PC-3 (cell line): Measurements from ENCODE around the gene IL12B. TPM values are rescaled to one million over a fixed set of nuclear protein-coding genes. Genes with fewer than 3 reads are reported as not detected.
"Not testable (repeated sequence)": the region's sequence is repeated elsewhere in the genome, so short reads cannot be mapped to it uniquely, and the experiment has no call there.

Source experiments
- ATAC-seq: fragments of 200-7000 bp; cut with Tn5 transposase; 2 replicates; pipeline ENCODE4 v1.9.1; 2020; ENCODE audit warnings: mild to moderate bottlenecking, moderate library complexity
- BruUV-seq: library from RNA; stranded (reverse); fragments of 400-500 nt; replicated peaks from 2 replicates; lab custom pipeline; 2021; lab: Mats Ljungman, UMichigan
- CTCF ChIA-PET: fragments of 300-600 bp; sonication (Branson Sonifier 250); formaldehyde crosslinking; loops from one replicate; lab custom pipeline; 2022; ENCODE audit warnings: antibody characterized with exemption; lab: Charles Lee
- POLR2A ChIA-PET: fragments of 300-600 bp; sonication (Branson Sonifier 250); formaldehyde crosslinking; loops from one replicate; lab custom pipeline; 2022; ENCODE audit warnings: antibody characterized with exemption; ENCODE audit not compliant: unreplicated experiment; lab: Charles Lee
- DNase-seq: peaks from one replicate; pipeline ENCODE4 v3.0.0-alpha.2; 2015
- H2AFZ ChIP-seq: fragments of 300-600 bp; sonication (generic); 2 replicates; pipeline ENCODE4 v1.6.0; 2016; ENCODE audit warnings: antibody characterized with exemption, low read length
- H3F3A ChIP-seq: fragments of 300-600 bp; sonication (generic); one replicate; pipeline ENCODE4 v1.6.0; 2017; ENCODE audit warnings: antibody characterized with exemption, low read length, control low read depth, mild to moderate bottlenecking; ENCODE audit not compliant: unreplicated experiment
- H3K27ac ChIP-seq: fragments of 300-600 bp; sonication (generic); 2 replicates; pipeline ENCODE4 v1.5.1; 2016; ENCODE audit warnings: mild to moderate bottlenecking, low read length
- H3K27me3 ChIP-seq: fragments of 300-600 bp; sonication (generic); 2 replicates; pipeline ENCODE4 v1.6.1; 2016; ENCODE audit warnings: low read length, mixed read lengths
- H3K36me3 ChIP-seq: fragments of 300-600 bp; sonication (generic); 2 replicates; pipeline ENCODE4 v1.6.1; 2016; ENCODE audit warnings: low read depth, mixed run types, low read length, mixed read lengths
- H3K4me1 ChIP-seq: fragments of 300-600 bp; sonication (generic); 2 replicates; pipeline ENCODE4 v1.5.1; 2016; ENCODE audit warnings: low read length; ENCODE audit not compliant: insufficient read depth
- H3K4me2 ChIP-seq: fragments of 300-600 bp; sonication (generic); 2 replicates; pipeline ENCODE4 v1.6.0; 2016; ENCODE audit warnings: low read length
- H3K4me3 ChIP-seq: fragments of 300-600 bp; sonication (generic); 2 replicates; pipeline ENCODE4 v1.5.1; 2016; ENCODE audit warnings: mild to moderate bottlenecking, low read length, mixed read lengths
- H3K79me2 ChIP-seq: fragments of 300-600 bp; sonication (generic); 2 replicates; pipeline ENCODE4 v1.6.1; 2017; ENCODE audit warnings: low read length, mixed read lengths
- H3K9ac ChIP-seq: fragments of 300-600 bp; sonication (generic); 2 replicates; pipeline ENCODE4 v1.6.0; 2016; ENCODE audit warnings: mild to moderate bottlenecking, low read length
- H3K9me2 ChIP-seq: fragments of 300-600 bp; sonication (generic); replicated peaks from 2 replicates; pipeline ENCODE4 v1.6.1; 2016; ENCODE audit warnings: mixed run types, low read length, mixed read lengths
- H3K9me3 ChIP-seq: fragments of 300-600 bp; sonication (generic); 2 replicates; pipeline ENCODE4 v1.6.1; 2016; ENCODE audit warnings: low read length, mixed read lengths
- H4K20me1 ChIP-seq: fragments of 300-600 bp; sonication (generic); 2 replicates; pipeline ENCODE4 v1.6.1; 2016; ENCODE audit warnings: low read length, mixed read lengths
- CTCF ChIP-seq: fragments of 300-600 bp; sonication (generic); conservative IDR thresholded peaks from 2 replicates; pipeline ENCODE4 v1.5.1; 2017; ENCODE audit warnings: antibody characterized with exemption, low read depth, mild to moderate bottlenecking, low read length
- EZH2 ChIP-seq: fragments of 300-600 bp; sonication (generic); IDR thresholded peaks from one replicate; pipeline ENCODE4 v1.6.1; 2017; ENCODE audit warnings: antibody characterized with exemption, mild to moderate bottlenecking, low read length; ENCODE audit not compliant: unreplicated experiment
- EZH2phosphoT487 ChIP-seq: fragments of 300-600 bp; sonication (generic); IDR thresholded peaks from 2 replicates; pipeline ENCODE4 v1.6.1; 2018; ENCODE audit warnings: mild to moderate bottlenecking, antibody characterized with exemption, low read length, borderline replicate concordance
- intact Hi-C: fragments of 100-400 bp; cut with micrococcal nuclease; formaldehyde crosslinking; loops from 2 replicates; pipeline ENCODE4 v1.9.0; 2023
- total RNA-seq: library from RNA; depleted of rRNA; stranded (reverse); fragments of >200 nt; gene quantifications from 2 replicates; pipeline ENCODE4 v1.2.3, GENCODE V29; 2014

The IL12B gene
- total RNA-seq, 1 experiment from 2014 or later: not detected

DNA sequence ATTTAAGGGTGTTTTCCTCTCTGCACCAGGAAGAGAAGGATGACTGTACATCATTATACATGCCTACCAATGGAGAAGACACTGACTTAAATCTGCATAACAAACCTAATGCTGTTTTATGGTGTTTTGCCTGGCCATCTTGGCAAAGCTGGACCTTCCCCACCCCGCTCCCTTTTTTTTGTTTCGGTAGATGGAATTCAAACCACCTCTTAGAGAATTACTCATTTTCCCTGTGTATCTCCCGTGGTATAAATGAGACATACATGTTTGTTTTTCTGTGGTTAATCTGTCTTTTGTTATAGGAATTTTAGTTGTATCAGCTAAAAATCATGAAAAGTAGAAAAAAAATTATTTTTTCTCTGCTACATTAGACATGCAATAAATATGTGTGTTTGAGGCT lies 28.8 kb downstream of the IL12B start:
- no peaks in the 10 kb centered on the region for H3K4me1 ChIP-seq
- no peak overlapping the region for H3K27ac ChIP-seq
- TF ChIP-seq EZH2phosphoT487 (no peak), CTCF (no peak), EZH2 (no peak)
- CTCF ChIA-PET: interaction anchor here (0.6 kb wide), 1 partner anchor 145 kb away, joined by 3 read pairs; no protein-coding TSS in a partner anchor
- no peak overlapping the region for H3K4me3 ChIP-seq
- H3K9ac ChIP-seq: no peak overlapping the region
- H3K36me3 ChIP-seq: no peaks in the 10 kb centered on the region
- H4K20me1 ChIP-seq: no peaks in the 10 kb centered on the region
- H3K79me2 ChIP-seq: no peaks in the 10 kb centered on the region
- no peaks in the 10 kb centered on the region for H3K9me2 ChIP-seq
- no peak overlapping the region for H2AFZ ChIP-seq
- no peak for ATAC-seq
- 0 out of 2 replicates have a peak, but pooled peaks cover 10% of the 10 kb centered on the region for H3K9me3 ChIP-seq
- no peaks in the 10 kb centered on the region for H3K27me3 ChIP-seq
- POLR2A ChIA-PET: no interaction called here
- no peaks in the 10 kb centered on the region for H3F3A ChIP-seq
- H3K4me2 ChIP-seq: no peak overlapping the region
- intact Hi-C loops: no loop called here
- BruUV-seq: no TSS peak
- DNase-seq: no peak

DNA sequence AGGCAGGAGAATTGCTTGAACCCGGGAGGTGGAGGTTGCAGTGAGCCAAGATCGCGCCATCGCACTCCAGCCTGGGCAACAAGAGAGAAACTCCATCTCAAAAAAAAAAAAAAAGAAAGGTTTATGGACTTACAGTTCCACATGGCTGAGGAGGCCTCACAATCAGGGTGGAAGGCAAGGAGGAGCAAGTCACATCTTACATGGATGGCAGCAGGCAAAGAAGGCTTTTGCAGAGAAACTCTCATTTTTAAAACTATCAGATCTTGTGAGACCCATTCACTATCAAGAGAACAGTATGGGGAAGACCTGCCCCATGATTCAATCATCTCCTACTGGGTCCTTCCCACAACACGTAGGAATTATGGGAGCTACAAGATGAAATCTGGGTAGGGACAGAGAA lies 33.0 kb downstream of the IL12B start:
- H3K4me1 ChIP-seq, POLR2A ChIA-PET, H3K4me3 ChIP-seq, BruUV-seq, DNase-seq, intact Hi-C loops, CTCF ChIA-PET, H3K9me3 ChIP-seq, H3K9me2 ChIP-seq, H3K27ac ChIP-seq, H4K20me1 ChIP-seq, H3K79me2 ChIP-seq, ATAC-seq, H3K27me3 ChIP-seq, H2AFZ ChIP-seq, H3K36me3 ChIP-seq, H3F3A ChIP-seq, H3K4me2 ChIP-seq, H3K9ac ChIP-seq: not testable (repeated sequence)

DNA sequence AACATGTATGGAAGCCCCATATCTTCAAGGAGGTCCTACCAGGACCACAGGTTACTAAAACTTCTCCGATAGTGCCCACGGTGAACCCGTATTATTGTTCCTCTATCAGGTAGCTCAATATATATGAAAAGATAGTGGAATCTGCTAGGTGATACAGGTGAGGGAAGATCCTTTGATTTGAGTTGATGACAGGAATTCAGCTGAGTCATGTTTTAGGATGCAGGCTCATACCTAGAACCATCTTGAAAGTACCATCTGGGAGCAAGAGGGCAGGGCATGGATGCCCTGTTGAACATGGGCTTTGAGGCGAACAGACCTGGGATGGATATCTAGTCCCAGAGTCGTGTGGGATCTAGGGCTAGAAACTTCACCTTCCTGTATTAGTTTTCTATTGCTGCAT lies 35.4 kb downstream of the IL12B start:
- Histone ChIP-seq H3K36me3 (no peaks in the 10 kb centered on the region), H3F3A (no peaks in the 10 kb centered on the region), H3K4me2 (no peak overlapping the region), H2AFZ (no peak overlapping the region), H3K9me2 (no peaks in the 10 kb centered on the region), H3K9ac (no peak overlapping the region), H3K27me3 (no peaks in the 10 kb centered on the region), H3K79me2 (no peaks in the 10 kb centered on the region), H3K4me3 (no peak overlapping the region), H3K9me3 (no peaks in the 10 kb centered on the region), H3K4me1 (0 out of 2 replicates have a peak, but pooled peaks cover 6% of the 10 kb centered on the region), H4K20me1 (no peaks in the 10 kb centered on the region), H3K27ac (no peak overlapping the region)
- ATAC-seq (no peak), DNase-seq (no peak)
- TF ChIP-seq EZH2 (no peak), CTCF (no peak), EZH2phosphoT487 (no peak)
- BruUV-seq: no TSS peak
- CTCF ChIA-PET: no interaction called here
- intact Hi-C loops: no loop called here
- POLR2A ChIA-PET: no interaction called here
